Stomach (tissue), 4 donors: ENCODE measurements around the gene RPIA.

Source experiments
- CTCF ChIP-seq, 7 experiments: fragments of 450-650 bp in 4 of 7; fragments of 200-600 bp in 3 of 7; sonication (generic) in 3 of 7; IDR thresholded peaks; one replicate each; pipeline ENCODE4 v1.5.1; 2016 to 2019; ENCODE audit warnings: antibody characterized with exemption in 7 of 7, control low read depth in 2 of 7, mild to moderate bottlenecking in 1 of 7
- POLR2A ChIP-seq, 4 donors: fragments of 450-650 bp; IDR thresholded peaks; one replicate each; pipeline ENCODE4 v1.6.1; 2016; ENCODE audit warnings: antibody characterized with exemption in 4 of 4, control low read depth in 2 of 4, mild to moderate bottlenecking in 1 of 4, moderate library complexity in 1 of 4

GRCh38 chr2:88683160-88684021, 8.1 kb upstream of the RPIA start:
- TF ChIP-seq CTCF (IDR thresholded peaks at IDR 0.05), result no peak
- TF ChIP-seq POLR2A (IDR thresholded peaks at IDR 0.05), result no peak
